SU-DHL-6 (cell line): Measurements from ENCODE around the gene ZSCAN29.

Experiments used
- CTCF ChIP-seq: fragments of 200-600 bp; sonication (generic); IDR thresholded peaks from one replicate; pipeline ENCODE4 v1.5.1; 2017; ENCODE audit warnings: antibody characterized with exemption, mild to moderate bottlenecking, low read length, moderate library complexity; ENCODE audit not compliant: insufficient read depth, poor library complexity, severe bottlenecking
- EZH2phosphoT487 ChIP-seq: fragments of 200-600 bp; sonication (generic), shearing (Covaris generic); conservative IDR thresholded peaks from 2 replicates; pipeline ENCODE4 v1.6.1; 2018; ENCODE audit warnings: mild to moderate bottlenecking, antibody characterized with exemption, low read length, moderate library complexity, mixed read lengths

GRCh38 chr15:43410572-43411214 is 39.9 kb upstream of the ZSCAN29 start:
- TF ChIP-seq CTCF (no peak), EZH2phosphoT487 (no peak)
